GM18909 (cell line): ENCODE results near the gene PCMT1.
A peak's percentile ranks its signal among the peaks of the same experiment; 100 is the strongest.
"Not testable (repeated sequence)": the region's sequence is repeated elsewhere in the genome, so short reads cannot be mapped to it uniquely, and the experiment has no call there.

ENCODE experiments used
- ATAC-seq: cut with Tn5 transposase; IDR thresholded peaks from one replicate; pipeline ENCODE4 v1.9.1; 2021; ENCODE audit warnings: mild to moderate bottlenecking; ENCODE audit not compliant: unreplicated experiment, poor library complexity

The PCMT1 gene

DNA sequence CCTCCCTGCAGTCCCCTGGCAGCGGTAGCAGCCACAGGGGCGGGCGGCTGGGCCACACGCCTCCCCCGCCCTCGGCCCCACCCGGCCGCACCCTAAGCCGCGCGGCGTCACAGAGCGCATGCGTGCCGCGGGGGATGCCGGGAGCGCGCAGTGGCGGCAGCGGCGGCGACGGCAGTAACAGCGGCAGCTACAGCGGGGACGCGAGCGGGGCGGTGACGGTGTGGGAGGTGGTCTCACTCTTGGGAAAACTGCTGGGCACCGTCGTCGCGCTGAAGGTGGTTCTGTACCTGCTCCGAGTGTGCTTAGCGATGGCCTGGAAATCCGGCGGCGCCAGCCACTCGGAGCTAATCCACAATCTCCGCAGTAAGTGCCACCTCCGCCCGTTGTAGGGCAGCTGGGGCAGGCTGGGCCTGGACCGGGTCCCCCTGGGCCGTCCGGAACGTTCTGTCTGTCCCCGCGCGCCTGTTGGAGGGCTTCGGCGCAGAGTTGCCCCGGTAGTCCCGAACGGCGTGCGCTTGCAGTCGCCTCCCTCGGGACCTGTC, at the start of gene PCMT1:
Gene PCMT1, plus strand, starts transcription at position 148 of the 542 bp plus-strand sequence. Its CDS starts 161 bp downstream, at position 309.
- peak; percentile 85 for ATAC-seq

DNA sequence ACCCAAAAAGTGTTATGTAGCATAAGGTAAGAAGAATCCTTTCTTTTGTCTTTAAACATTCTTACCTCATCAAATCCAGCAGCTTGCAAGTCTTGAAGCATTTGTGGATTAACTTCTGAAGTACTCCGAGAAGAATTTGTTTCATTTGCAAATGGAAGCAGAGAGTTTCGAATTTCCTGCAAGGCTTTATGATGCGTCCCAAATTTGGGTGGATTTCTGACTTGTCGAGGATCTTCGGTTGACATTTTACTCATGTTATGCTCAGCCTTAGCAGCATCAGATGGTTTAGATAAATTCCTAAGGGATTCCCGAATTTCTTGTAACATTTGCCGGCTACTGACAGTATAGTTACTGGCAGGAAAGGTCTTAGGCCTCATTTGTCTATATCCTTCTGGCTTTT, 47.8 kb upstream of the PCMT1 start:
- no peak for ATAC-seq

DNA sequence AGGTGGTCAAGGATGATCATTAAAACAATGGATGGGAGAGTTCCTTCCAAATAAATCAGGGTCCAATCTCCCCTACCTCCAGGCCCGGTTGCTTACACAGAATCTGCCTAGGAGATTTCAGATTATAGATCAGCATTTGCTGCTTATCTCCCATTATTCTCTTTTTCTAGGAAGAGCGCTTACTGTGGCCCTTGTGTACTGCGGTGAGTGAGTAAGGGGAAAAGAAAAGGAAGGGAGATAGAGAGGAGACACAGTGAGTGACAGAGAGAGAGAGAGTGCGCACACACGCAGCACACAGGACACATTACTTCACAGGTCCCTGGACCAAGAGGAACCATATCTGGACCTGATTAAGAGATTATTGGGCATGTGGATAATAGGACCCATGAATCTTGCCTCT, 37.8 kb upstream of the PCMT1 start:
- no peak for ATAC-seq

DNA sequence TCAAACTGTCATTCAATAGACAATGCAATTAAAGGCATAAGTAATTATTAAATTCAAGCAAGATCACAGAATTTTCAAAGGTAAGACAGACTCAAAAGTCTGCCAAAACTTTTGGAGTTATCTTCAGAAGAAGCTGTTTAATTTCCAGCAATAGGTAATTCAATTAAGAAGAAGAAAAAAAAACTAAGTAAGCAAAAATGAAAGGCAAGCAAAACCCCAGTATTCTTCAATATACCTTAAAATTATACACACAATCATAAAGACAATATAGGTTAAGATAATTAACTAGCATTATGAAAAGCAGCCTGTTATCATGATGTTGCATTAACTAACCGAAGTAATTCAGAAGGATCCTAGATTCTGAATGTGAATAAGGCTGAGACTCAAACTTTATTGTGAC, 35.1 kb upstream of the PCMT1 start:
- ATAC-seq: no peak

DNA sequence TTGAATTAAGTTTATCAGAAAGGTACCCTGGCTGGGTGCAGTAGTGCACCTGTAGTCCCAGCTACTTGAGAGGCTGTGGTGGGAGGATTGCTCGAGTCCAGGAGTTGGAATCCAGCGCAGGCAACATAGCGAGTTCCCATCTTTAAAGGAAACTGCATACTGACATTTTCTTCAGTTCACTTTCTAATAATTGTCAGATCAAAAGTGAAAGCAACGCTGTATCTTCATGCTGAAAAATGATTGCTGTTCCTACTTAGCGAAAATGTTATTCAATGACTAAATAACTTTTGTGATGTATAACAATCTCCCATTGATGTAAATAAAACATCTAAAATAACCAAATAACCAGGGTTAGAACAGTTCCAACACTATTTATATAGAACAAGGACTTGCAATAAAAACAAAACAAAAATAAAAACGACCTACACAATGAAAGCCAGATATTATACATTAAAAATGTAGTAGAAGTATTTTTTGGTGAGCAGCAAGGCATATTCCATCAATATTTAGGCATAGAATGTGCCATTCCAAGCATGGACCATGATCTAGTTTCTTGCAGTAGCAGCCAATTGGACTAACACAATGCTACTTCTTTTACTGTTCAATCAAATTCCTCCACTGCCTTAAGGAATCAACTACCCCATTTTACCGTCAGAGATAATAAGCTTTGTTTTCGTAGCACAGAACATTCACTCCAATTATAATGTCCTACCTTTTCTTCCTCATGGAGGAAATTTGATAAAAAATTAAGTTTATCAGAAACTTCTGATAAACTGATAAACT, 33.2 kb upstream of the PCMT1 start:
- ATAC-seq: no peak

DNA sequence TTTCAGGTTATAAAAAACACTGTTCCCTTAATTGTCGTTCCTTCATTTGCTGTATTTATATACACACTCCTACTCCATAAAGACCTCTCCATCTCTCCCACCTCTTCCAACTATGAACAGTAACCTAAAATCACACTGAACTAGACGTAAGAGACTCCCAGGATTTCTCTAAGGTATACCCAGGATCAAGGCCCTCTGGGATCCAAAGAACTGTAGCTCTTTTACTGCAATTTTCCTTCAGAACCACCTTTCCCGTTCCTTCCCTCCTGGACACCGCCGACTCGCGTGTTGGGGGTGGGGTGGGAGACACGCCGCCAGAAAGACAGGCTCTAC, 32.3 kb upstream of the PCMT1 start:
- no peak for ATAC-seq

DNA sequence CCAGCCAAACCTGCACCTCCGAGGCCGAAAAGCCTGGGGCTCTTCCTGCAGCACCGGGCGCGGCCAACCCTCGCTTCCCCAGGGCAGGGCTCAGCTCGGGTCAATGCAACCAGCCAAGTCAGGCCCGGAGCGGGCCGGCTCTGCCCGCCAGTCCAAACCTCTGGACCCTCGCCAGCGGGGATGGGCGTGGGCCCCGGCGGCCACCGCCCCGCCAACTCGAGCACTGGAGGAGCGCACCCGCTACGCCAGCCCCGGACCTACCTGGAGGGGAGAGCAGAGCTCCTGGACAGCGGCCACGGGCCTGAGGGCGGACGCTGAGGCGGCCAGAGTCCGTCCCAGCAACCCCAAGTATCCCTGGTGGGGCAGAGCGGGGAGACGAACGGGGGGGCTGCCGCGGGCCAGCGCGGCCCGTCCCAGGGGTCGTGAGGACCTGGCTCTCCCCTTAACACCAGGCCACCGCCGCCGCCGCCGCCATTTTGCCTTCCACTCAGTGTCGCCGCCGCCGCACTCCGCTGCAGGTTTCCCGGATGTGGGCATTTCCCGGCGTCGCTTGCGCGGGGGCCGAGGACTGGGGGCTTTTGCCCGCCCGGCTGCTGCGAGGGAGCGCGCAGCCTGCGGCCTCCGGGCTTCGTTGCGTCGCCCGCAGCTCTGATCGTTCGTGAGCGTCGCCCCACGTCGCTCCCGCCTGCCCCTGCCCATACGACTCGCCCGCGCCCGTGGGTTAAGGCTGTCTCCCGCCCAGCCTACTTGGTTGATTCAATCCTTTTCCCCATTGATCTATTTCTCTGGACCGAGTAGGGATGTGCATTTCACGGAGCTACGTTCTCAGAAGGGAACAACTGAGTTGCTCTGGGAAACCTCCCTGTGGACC, 31.7 kb upstream of the PCMT1 start, which contains the start of gene LATS1:
Gene LATS1, minus strand, starts transcription at position 514 of the 871 bp plus-strand sequence. CDS start 15,975 bp downstream, outside the sequence.
- peak; percentile 88 for ATAC-seq

DNA sequence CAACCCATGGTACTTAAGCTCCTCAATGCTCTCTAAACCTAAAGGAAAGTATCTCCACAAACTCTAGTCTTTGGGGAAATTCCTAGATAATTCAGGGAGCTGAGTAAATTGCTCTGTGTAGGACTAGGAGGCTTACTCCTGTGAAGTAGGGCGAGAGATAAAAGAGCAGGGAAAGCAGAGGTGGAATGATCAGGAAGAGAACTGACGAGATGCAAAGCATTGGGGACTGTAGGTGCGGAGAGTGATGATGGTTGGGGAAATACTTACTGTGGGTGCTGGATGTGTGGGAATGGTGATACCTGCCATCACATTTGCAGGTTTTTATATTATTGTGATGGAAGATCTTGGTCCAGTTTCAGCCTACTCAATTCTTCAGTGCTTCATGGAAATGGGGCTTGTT, 30.0 kb upstream of the PCMT1 start:
- no peak for ATAC-seq

DNA sequence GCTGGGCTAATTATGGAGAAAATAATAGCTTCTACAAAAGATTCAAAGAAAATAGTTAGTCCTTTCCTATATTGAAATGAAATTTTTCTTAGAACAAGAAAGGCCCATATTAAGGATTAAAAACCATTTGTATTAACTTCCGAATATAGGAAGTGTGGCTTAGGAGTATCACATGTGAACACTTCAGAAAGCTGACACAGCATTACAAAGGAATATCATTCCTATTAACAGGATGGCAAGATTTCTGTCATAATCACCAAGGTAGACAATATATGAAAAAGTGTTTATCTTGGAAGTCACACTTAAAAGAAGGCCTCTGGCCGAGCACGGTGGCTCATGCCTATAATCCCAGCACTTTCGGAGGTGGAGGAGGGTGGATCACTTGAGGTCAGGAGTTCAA, 26.3 kb upstream of the PCMT1 start:
- no peak for ATAC-seq

DNA sequence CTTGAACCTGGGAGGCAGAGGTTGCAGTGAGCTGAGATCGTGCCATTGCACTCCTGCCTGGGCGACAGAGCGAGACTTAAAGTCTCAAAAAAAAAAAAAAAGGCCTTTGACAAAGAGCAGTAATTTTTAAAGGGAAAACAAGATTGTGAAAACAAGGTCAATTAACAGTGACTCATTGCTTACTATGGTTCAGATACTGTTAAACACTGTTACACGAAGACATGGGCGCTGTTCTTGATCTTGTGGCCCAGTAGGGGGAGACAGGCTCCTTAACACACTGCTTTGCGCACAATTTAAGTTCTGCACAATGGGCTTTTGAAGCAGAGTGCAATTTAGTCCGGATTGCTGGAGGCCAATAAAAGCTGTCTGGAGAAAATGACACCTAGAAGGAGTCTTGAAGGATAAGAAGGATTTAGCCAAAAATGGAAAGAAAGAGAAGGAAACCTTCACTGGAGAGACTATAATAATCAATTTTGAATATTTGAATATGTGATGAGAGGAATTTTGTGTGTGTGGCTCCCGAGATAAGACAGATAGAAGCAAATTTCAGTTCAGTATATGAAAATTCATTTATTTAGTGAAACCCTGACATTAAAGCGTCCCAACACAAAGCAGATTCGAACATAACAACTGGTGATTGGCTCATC, 25.6 kb upstream of the PCMT1 start:
- peak; percentile 47 for ATAC-seq

DNA sequence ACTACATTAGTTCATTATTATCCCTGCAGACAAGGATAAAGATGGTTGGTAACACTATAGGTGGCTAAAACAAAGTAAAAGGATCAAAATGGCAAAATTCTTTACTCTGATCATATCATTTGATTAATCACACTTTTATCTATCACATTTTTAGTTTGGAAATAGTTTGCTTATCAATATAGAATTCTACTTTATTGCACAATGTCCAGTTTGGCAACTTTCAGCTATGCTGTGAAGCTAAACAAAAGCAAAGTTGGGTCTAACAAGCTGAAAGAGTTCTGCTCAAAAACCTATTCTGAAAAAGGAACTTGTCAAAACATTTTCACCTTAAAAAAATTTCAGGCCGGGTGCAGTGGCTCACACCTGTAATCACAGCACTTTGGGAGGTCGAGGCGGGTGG, 23.8 kb upstream of the PCMT1 start:
- no peak for ATAC-seq

DNA sequence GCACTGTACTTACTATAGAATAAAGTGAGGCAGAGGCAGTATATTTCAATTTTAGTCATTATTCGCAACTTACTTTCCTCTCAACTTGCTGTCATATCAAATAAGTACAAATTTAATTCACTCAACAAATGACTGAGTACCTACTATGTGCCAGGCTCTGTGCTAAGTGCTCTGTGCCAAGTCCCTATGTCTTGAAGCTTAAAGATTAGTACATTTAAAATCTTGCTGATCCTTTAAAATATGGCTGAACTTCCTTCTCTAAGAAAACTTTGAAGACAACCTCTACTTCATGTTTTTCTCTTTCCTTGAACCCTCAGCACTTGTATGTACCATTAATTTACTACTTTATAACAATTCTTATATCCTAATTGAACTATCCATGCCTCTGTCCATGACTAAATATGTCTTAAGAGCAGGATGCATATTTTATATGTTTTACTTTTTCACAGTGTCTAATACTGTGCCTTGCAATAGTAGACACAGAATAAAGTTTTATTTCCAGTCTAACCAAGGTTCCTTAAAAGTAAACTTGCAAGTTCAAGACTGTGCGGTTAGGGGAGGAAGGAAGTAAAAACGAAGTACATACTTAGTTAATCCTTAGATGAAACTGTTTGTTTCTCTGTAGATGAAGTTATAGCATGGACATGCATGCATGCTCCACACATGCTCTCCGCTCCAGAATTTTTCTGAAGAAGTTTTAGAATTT, 21.6 kb upstream of the PCMT1 start:
- no peak for ATAC-seq

DNA sequence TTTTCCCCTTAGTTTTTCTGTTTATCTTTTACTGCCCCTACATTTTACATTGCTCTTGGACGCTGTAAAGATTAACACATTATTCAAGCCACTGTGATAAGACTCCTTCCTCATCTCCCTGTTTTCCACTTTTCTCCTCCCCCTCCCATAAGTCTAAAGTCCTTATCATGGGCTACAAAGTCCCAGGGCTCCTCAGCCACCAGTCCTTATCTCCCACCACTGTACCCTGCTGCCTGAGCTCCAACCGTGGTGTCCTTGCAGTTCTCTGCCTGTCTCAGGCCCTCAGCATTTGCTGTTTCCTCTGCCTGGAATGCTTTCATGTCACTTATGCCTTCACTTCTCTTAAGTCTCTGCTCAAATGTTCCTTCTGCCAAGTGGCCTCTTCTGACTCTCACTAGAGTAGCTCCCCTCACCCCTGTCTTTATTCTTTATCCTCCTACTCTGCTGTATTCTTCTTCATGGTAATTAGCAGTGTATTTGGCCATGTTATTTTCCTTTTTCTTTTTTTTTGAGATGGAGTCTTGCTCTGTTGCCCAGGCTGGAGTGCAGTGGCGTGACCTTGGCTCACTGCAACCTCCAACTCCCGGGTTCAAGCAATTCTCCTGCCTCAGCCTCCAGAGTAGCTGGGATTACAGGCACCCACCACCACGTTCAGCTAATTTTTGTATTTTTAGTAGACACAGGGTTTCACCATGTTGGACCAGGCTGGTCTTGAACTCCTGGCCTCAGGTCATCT, 20.9 kb upstream of the PCMT1 start:
- no peak for ATAC-seq

DNA sequence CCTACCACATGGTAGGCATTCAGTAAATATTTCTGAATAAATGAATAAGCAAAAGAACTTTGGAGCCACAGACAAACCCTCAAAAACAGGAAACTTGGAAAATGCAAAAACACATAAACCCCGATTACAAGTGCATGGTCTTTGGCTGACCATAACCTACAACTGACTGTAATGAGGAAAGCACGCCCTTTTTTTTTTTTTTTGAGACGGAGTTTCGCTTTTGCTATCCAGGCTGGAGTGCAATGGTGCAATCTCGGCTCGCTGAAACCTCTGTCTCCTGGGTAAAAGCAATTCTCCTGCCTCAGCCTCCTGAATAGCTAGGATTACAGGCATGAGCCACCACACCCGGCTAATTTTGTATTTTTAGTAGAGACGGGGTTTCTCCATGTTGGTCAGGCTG, 19.7 kb upstream of the PCMT1 start:
- ATAC-seq: no peak

DNA sequence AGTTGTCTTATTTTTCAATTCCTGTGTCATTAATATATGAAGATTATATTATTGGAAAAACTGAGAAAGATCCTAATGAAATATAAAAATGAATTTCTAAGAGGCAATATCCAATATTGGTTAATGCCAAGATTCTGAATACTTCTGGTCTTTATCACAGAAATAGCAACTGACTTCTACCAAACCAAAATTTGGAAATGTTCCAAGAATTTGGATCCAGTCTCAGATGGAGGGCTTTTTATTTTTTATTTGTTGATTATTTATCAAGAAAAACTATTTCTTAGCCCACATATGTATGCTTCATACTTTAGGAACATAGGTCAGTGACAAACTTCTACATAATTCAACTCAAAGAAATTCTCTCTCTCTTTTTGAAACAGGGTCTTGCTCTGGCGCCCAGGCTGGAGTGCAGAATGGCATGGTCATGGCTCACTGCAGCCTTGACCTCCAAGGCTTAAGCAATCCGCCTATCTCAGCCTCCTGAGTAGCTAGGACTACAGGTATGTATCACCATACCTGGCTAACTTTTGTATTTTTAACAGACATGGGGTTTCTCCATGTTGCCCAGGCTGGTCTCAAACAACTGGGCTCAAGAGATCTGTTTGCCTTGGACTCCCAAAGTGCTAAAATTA, 16.3 kb upstream of the PCMT1 start:
- no peak for ATAC-seq

DNA sequence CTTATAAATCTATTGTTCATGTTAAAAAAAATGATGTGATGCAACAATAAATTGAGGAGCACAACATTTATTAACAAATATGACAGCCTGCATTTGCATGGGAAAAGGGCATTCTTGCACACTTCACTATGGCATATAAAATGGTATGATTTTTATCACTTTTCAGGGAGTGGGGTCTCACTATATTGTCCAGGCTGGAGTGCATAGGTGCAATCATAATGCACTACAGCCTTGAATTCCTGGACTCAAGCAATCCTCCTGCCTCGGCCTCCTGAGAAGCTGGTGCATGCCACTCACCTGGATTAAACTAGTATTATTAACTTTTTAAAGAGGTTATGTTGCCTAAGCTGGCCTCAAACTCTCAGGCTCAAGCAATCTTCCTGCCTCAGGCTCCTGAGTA, 14.6 kb upstream of the PCMT1 start:
- ATAC-seq: no peak

DNA sequence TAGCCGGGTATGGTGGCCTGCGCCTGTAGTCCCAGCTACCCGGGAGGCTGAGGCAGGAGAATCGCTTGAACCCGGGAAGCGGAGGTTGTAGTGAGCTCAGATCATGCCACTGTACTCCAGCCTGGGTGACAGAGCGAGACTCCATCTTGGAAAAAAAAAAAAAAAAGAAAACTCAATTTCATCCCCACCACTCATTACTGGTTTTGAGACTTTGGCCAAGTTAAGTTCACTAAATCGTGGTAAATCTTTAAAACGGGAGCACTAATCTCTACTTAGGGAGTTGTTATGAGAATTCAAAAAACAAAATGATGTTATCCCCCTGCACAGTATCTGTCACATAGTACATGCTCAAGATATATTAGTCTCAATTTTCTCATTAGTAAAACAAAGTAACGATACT, 4.3 kb upstream of the PCMT1 start:
- not testable (repeated sequence) for ATAC-seq

DNA sequence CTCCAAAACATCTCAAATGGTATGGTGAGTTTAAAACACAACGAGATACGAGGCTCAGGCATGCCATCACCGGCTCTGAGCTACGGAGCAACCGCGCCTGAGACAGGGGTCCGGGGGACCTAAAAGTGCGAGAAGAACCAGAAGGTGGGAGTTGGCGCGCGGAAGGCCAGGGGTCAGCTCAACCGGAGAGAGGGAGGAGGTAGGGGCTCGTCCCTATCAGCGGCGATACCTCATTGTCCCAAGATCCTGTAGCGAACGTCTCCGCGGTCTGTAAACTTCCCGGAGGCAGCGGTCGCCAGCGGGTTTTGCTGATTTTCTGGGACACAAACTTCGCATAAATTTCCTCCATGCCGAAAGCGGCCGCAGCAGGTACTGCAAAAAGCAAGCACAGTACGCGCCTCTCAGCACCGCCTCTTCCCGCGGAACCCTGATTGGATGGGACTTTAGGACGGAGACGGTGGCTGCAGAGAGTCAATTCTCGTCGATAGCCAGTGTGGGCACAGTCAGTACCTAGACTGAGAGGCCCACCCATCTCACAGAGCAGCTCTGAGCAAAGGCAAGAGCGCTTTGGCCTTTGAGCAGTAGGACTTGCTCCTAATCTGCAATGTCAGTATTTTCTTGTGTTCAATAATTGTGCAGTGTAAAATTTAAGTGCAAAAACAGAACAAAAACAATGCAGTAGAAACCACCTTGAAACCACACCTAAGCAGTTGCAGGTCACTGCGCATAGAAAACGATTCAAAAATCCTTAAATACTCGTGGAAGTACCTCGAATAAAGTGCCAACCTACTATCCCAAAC, 3.2 kb upstream of the PCMT1 start, which contains the start of gene NUP43:
Gene NUP43, minus strand, starts transcription at position 383 of the 800 bp plus-strand sequence. Its CDS starts 34 bp downstream, at position 349.
- ATAC-seq: peak; percentile 64
